ENCODE data around the gene WDR7.

Gene WDR7

DNA sequence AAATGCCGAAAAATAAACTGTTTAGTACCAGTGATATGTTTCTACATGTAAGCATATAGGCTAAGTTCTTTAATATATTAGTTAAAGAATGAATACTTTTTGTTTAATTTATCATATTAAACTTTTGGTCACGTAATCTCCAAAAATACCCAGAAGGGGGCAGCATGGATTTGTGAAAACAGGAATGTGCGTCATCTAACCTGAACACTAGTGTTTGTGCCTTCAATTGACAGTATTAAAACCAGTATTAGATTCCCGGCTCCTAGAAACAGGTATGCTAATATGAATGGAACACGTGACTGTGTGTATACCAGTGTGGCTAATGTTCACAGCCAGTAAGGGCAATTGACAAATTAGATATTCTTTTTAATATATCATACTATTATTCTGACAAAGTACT, 51.8 kb downstream of the WDR7 start:
- no peaks in the 10 kb centered on the region for H3K9me3 ChIP-seq (ENCODE audit: low read length)
- no peaks in the 10 kb centered on the region for H3K27me3 ChIP-seq (ENCODE audit: insufficient read depth, low read length)
- H3K79me2 ChIP-seq (ENCODE audit: insufficient read depth, low read length): no peaks in the 10 kb centered on the region
- H2AFZ ChIP-seq (ENCODE audit: low read length): no peak overlapping the region
- H3K4me3 ChIP-seq (ENCODE audit: low read depth, low read length, poor library complexity, severe bottlenecking): no peak overlapping the region
- TF ChIP-seq, protein P1, sequence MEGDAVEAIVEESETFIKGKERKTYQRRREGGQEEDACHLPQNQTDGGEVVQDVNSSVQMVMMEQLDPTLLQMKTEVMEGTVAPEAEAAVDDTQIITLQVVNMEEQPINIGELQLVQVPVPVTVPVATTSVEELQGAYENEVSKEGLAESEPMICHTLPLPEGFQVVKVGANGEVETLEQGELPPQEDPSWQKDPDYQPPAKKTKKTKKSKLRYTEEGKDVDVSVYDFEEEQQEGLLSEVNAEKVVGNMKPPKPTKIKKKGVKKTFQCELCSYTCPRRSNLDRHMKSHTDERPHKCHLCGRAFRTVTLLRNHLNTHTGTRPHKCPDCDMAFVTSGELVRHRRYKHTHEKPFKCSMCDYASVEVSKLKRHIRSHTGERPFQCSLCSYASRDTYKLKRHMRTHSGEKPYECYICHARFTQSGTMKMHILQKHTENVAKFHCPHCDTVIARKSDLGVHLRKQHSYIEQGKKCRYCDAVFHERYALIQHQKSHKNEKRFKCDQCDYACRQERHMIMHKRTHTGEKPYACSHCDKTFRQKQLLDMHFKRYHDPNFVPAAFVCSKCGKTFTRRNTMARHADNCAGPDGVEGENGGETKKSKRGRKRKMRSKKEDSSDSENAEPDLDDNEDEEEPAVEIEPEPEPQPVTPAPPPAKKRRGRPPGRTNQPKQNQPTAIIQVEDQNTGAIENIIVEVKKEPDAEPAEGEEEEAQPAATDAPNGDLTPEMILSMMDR (IDR thresholded peaks at IDR 0.05; ENCODE audit: low read length): peak; percentile 37; the same call in 1 of the 2 replicates
- TF ChIP-seq EZH2 (IDR thresholded peaks at IDR 0.05; ENCODE audit: borderline replicate concordance, low read length): no peak
- no peaks in the 10 kb centered on the region for H3K36me3 ChIP-seq (ENCODE audit: insufficient read depth, low read length)
- H3K4me2 ChIP-seq (ENCODE audit: low read length): no peak overlapping the region
- H3K9ac ChIP-seq (ENCODE audit: low read length): no peak overlapping the region
- no peaks in the 10 kb centered on the region for H3K9me2 ChIP-seq (ENCODE audit: low read depth, low read length)
- H3F3A ChIP-seq (ENCODE audit: insufficient read depth, low read length): no peaks in the 10 kb centered on the region
- no peaks in the 10 kb centered on the region for H4K20me1 ChIP-seq (ENCODE audit: insufficient read depth, low read length)
- peaks cover 4% of the 10 kb centered on the region for H3K4me1 ChIP-seq (ENCODE audit: insufficient read depth, low read length, severe bottlenecking)
- H3K27ac ChIP-seq (ENCODE audit: low read depth, low read length, poor library complexity, severe bottlenecking): no peak overlapping the region

DNA sequence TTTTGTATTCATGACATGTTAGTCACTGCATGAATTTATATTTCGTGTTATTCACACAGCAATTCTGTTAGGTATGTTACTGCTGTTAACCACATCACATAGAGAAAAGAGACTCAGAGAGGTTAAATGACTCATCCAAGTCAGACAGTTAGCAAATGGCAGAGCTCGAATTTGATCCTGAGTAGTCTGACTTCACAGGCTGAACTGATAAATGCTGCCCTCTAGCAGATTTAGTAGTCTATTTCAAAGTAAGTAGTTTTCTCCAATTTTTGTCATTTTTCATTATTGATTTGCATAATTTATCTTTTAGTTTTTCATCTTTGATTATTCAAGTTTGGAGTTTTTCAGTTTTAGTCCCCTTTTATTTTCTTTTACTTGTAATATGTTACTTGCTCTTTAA, 58.3 kb downstream of the WDR7 start:
- no peaks in the 10 kb centered on the region for H4K20me1 ChIP-seq (ENCODE audit: insufficient read depth, low read length)
- TF ChIP-seq, protein P1 (IDR thresholded peaks at IDR 0.05; ENCODE audit: low read length): peak; percentile 44; the same call in 1 of the 2 replicates
- no peak for TF ChIP-seq EZH2 (IDR thresholded peaks at IDR 0.05; ENCODE audit: borderline replicate concordance, low read length)
- H3K4me2 ChIP-seq (ENCODE audit: low read length): no peak overlapping the region
- no peaks in the 10 kb centered on the region for H3F3A ChIP-seq (ENCODE audit: insufficient read depth, low read length)
- H3K9me2 ChIP-seq (ENCODE audit: low read depth, low read length): no peaks in the 10 kb centered on the region
- no peaks in the 10 kb centered on the region for H3K9me3 ChIP-seq (ENCODE audit: low read length)
- H3K79me2 ChIP-seq (ENCODE audit: insufficient read depth, low read length): no peaks in the 10 kb centered on the region
- H2AFZ ChIP-seq (ENCODE audit: low read length): no peak overlapping the region
- no peaks in the 10 kb centered on the region for H3K4me1 ChIP-seq (ENCODE audit: insufficient read depth, low read length, severe bottlenecking)
- no peak overlapping the region for H3K9ac ChIP-seq (ENCODE audit: low read length)
- no peaks in the 10 kb centered on the region for H3K27me3 ChIP-seq (ENCODE audit: insufficient read depth, low read length)
- no peak overlapping the region for H3K4me3 ChIP-seq (ENCODE audit: low read depth, low read length, poor library complexity, severe bottlenecking)
- H3K36me3 ChIP-seq (ENCODE audit: insufficient read depth, low read length): no peaks in the 10 kb centered on the region
- H3K27ac ChIP-seq (ENCODE audit: low read depth, low read length, poor library complexity, severe bottlenecking): no peak overlapping the region

- no peaks in the 10 kb centered on the region for H3K27me3 ChIP-seq (ENCODE audit: insufficient read depth, low read length)
- no peaks in the 10 kb centered on the region for H3F3A ChIP-seq (ENCODE audit: insufficient read depth, low read length)
- H3K36me3 ChIP-seq (ENCODE audit: insufficient read depth, low read length): no peaks in the 10 kb centered on the region
- no peaks in the 10 kb centered on the region for H3K9me3 ChIP-seq (ENCODE audit: low read length)
- H3K9me2 ChIP-seq (ENCODE audit: low read depth, low read length): no peaks in the 10 kb centered on the region
- H3K4me2 ChIP-seq (ENCODE audit: low read length): no peak overlapping the region
- no peak overlapping the region for H3K27ac ChIP-seq (ENCODE audit: low read depth, low read length, poor library complexity, severe bottlenecking)
- no peaks in the 10 kb centered on the region for H3K79me2 ChIP-seq (ENCODE audit: insufficient read depth, low read length)
- no peaks in the 10 kb centered on the region for H4K20me1 ChIP-seq (ENCODE audit: insufficient read depth, low read length)
- TF ChIP-seq, protein P1 (IDR thresholded peaks at IDR 0.05; ENCODE audit: low read length): no peak
- no peak for TF ChIP-seq EZH2 (IDR thresholded peaks at IDR 0.05; ENCODE audit: borderline replicate concordance, low read length)
- no peak overlapping the region for H3K4me3 ChIP-seq (ENCODE audit: low read depth, low read length, poor library complexity, severe bottlenecking)
- H2AFZ ChIP-seq (ENCODE audit: low read length): no peak overlapping the region
- H3K4me1 ChIP-seq (ENCODE audit: insufficient read depth, low read length, severe bottlenecking): no peaks in the 10 kb centered on the region
- H3K9ac ChIP-seq (ENCODE audit: low read length): no peak overlapping the region
These were observed 60.7 kb downstream of the WDR7 start for GRCh38 chr18:56711708-56712445.

Measured in OCI-LY1 (cell line).